Osteocyte (in vitro differentiated cells): Measurements from ENCODE around the gene CDH4. TPM values are rescaled to one million over a fixed set of nuclear protein-coding genes. Genes with fewer than 3 reads are reported as not detected.

ENCODE experiments used
- DNase-seq: peaks from one replicate; pipeline ENCODE4 v3.0.0; 2021; ENCODE audit warnings: mixed read lengths; ENCODE audit not compliant: unreplicated experiment; ENCODE audit errors: extremely low spot score
- H3K27ac Mint-ChIP-seq: one replicate; pipeline ENCODE4 v1.8.0; 2021; ENCODE audit warnings: mild to moderate bottlenecking, mixed read lengths; ENCODE audit not compliant: unreplicated experiment
- H3K27me3 Mint-ChIP-seq: one replicate; pipeline ENCODE4 v1.8.0; 2021; ENCODE audit warnings: mixed read lengths; ENCODE audit not compliant: unreplicated experiment
- H3K36me3 Mint-ChIP-seq: one replicate; pipeline ENCODE4 v1.8.0; 2021; ENCODE audit warnings: mixed read lengths; ENCODE audit not compliant: unreplicated experiment
- H3K4me1 Mint-ChIP-seq: one replicate; pipeline ENCODE4 v1.8.0; 2021; ENCODE audit warnings: mixed read lengths; ENCODE audit not compliant: unreplicated experiment
- H3K4me3 Mint-ChIP-seq: one replicate; pipeline ENCODE4 v1.8.0; 2021; ENCODE audit warnings: mild to moderate bottlenecking, moderate library complexity, mixed read lengths; ENCODE audit not compliant: unreplicated experiment
- H3K9me3 Mint-ChIP-seq: one replicate; pipeline ENCODE4 v1.8.0; 2021; ENCODE audit warnings: mixed read lengths; ENCODE audit not compliant: unreplicated experiment
- total RNA-seq: library from RNA; stranded (reverse); gene quantifications from 2 replicates; pipeline ENCODE4 v1.2.1, GENCODE V29; 2021
- TF ChIP-seq, protein P1 (sequence below): fragments of 200-600 bp; sonication (generic); IDR thresholded peaks from 2 replicates; pipeline ENCODE4 v1.5.0; 2021; ENCODE audit warnings: antibody characterized with exemption, mild to moderate bottlenecking, moderate library complexity

CDH4 gene
- total RNA-seq, 1 donor from 2014 or later: 1.3 TPM

DNA sequence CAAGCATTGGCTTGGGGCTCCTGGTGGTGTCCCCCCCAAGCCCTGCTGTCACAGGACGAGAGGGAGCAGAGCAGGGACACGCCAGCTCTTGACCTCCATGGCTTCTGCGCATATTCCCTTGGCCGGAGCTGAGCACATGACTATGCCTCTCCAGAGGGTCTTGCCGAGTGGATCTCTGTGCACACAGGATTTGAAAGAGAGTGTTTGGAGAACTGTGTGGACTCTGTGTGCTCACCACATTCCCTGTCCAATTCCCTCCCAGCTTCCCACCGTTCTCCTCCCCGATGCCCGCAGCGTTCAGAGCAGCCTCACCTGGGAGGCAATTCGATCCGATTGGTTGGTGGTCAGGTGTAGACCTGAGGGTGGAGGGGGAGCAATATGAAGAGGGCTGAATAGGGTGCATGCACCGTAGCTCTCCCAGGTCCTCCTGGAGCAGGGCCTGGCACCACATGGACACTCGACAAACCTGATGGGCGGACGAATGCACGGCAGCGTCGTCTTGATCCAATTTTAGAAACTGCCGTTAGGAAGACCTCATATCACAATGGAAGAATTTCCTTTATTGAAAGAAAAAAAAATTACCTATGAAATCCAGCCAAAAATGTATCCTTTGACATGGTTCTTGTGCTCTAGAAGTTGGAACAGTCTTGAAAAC is 287.8 kb downstream of the CDH4 start:
- TF ChIP-seq, protein P1, sequence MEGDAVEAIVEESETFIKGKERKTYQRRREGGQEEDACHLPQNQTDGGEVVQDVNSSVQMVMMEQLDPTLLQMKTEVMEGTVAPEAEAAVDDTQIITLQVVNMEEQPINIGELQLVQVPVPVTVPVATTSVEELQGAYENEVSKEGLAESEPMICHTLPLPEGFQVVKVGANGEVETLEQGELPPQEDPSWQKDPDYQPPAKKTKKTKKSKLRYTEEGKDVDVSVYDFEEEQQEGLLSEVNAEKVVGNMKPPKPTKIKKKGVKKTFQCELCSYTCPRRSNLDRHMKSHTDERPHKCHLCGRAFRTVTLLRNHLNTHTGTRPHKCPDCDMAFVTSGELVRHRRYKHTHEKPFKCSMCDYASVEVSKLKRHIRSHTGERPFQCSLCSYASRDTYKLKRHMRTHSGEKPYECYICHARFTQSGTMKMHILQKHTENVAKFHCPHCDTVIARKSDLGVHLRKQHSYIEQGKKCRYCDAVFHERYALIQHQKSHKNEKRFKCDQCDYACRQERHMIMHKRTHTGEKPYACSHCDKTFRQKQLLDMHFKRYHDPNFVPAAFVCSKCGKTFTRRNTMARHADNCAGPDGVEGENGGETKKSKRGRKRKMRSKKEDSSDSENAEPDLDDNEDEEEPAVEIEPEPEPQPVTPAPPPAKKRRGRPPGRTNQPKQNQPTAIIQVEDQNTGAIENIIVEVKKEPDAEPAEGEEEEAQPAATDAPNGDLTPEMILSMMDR: no peak
- no peaks in the 10 kb centered on the region for H3K36me3 Mint-ChIP-seq
- no peaks in the 10 kb centered on the region for H3K27me3 Mint-ChIP-seq
- H3K4me1 Mint-ChIP-seq: no peaks in the 10 kb centered on the region
- H3K4me3 Mint-ChIP-seq: no peak overlapping the region
- no peak for DNase-seq
- H3K9me3 Mint-ChIP-seq: no peaks in the 10 kb centered on the region
- H3K27ac Mint-ChIP-seq: no peak overlapping the region

GRCh38 chr20:61541537-61541936 is 289.5 kb downstream of the CDH4 start:
- no peak overlapping the region for H3K4me3 Mint-ChIP-seq
- H3K4me1 Mint-ChIP-seq: no peaks in the 10 kb centered on the region
- no peaks in the 10 kb centered on the region for H3K27me3 Mint-ChIP-seq
- no peak overlapping the region for H3K27ac Mint-ChIP-seq
- H3K36me3 Mint-ChIP-seq: no peaks in the 10 kb centered on the region
- DNase-seq: no peak
- no peaks in the 10 kb centered on the region for H3K9me3 Mint-ChIP-seq
- TF ChIP-seq, protein P1: no peak

DNA sequence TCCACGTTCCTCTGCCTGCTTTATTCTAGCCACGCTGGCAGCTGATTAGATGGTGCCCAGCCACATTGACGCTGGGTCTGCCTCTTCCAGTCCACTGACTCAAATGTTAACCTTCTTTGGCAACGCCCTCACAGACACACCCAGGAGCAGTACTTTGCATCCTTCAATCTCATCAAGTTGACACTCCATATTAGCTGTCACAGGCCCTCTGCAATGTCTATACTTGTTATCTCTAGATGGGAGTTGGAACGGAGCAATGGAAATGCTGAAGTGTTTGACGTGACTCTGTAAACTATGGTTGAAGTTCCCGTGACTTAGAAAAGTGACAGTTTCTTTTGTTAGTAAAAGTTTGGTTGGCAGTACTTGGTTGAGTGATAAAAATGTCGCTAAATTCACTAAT is 291.0 kb downstream of the CDH4 start:
- no peaks in the 10 kb centered on the region for H3K9me3 Mint-ChIP-seq
- TF ChIP-seq, protein P1: no peak
- DNase-seq: no peak
- H3K27ac Mint-ChIP-seq: no peak overlapping the region
- no peaks in the 10 kb centered on the region for H3K27me3 Mint-ChIP-seq
- H3K36me3 Mint-ChIP-seq: no peaks in the 10 kb centered on the region
- H3K4me3 Mint-ChIP-seq: no peak overlapping the region
- no peaks in the 10 kb centered on the region for H3K4me1 Mint-ChIP-seq

DNA sequence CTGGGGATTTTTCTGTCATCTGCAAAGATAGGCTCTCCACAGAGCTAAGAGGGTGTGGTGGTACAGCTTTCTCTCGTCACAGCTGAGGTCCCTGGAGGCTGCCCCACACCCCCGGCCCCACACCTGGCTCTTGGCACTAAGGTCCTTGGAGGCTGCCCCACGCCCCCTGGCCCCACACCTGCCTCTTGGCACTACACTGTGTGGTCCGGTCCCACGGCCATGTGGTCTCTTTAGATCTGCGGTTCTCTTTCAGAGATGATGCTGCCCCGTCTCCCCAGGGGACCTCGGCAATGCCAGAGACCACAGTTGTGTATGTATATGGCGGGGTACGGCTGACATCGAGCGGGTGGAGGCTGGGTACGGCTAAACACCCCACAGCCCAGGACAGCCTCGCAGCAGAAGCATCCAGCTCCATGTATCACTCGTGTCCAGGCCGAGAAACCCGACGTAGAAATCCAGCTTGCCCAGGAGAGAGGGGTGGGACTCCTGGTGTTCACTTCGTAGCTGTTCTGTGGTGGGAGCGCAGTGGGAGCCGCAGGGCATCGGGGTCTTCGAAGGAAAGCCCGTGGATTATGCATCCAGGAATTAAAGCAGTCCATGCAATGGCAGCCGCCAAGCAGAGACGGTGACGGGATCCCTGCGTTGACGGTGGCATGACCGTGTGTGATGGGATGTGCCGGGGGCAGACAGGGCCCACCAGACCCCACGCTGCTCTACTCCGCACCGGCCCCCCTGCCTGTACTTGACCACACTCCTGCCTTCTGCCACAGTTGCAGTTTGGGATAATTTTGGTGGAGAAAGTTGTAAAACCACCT is 292.1 kb downstream of the CDH4 start:
- TF ChIP-seq, protein P1: no peak
- no peak for DNase-seq
- no peak overlapping the region for H3K4me3 Mint-ChIP-seq

More for the DNA sequence above, 292.1 kb downstream of the CDH4 start:
- peaks cover under 1% of the 10 kb centered on the region for H3K27me3 Mint-ChIP-seq
- H3K9me3 Mint-ChIP-seq: no peaks in the 10 kb centered on the region
- H3K4me1 Mint-ChIP-seq: no peaks in the 10 kb centered on the region
- H3K27ac Mint-ChIP-seq: no peak overlapping the region
- no peaks in the 10 kb centered on the region for H3K36me3 Mint-ChIP-seq
